HG03469 (cell line): ENCODE measurements around the gene MEF2D.

Source experiments
- ATAC-seq: cut with Tn5 transposase; IDR thresholded peaks from one replicate; pipeline ENCODE4 v1.9.1; 2021; ENCODE audit warnings: mild to moderate bottlenecking, moderate library complexity, moderate number of reproducible peaks; ENCODE audit not compliant: unreplicated experiment

Gene MEF2D

DNA sequence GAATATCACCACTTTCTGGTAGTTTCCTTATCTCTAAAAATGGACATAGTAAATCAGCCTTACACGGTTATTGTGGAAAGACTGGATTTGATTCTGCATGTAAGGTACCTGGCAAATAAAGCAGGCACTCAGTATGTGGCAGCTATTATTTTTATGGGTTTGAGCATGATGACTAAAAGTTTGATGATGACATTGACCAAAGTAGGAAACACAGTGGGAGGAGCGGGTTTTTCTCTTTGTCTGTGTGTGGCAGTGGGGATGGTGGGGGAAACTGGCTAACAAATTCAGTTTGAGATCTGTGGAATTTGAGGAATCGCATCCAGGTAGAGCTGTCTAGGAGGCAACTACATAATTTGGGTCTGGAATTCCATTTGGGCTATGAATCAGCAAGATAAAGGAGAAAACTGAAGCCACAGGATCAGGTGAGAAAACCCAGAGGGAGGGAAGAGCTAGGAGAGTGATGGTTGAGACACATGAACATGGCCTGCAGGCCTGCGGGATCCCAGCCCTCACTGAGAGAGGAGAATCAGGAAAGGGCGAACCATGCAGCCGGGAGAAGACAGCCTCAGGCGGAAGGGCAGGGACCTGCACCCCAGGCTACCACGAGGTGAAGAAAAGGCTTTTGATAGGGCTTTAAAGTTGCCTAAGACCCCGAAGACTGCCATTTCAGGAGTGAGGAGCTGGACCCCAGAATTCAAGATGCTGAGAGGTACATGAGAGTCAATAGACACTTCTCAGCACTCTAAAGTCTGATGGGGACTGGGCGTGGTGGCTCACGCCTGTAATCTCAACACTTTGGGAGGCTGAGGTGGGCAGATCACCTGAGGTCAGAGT is 52.2 kb downstream of the MEF2D start:
- ATAC-seq: no peak

DNA sequence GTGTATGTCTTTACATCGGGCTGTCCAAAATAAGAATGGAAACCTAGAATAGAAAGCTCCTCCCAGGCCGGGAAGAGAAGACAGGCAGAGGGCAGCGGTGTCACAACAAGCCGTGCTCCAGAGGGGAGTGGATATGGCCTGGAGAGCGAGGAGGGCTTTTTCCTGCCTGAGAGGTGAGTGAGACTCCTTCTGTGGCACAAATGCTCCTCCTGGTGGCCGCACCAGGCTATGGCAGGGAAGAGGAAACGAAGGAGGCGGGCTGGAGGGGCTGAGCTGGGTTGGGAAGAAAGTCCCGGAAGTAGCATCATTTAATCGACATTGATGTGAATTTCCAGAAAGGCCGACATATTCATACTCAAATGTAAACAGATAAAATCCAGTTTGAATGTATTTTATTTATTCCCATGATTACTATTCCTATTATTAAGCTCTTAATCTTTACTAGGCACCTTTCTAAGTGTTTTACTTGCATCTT is 54.7 kb downstream of the MEF2D start:
- ATAC-seq: no peak

DNA sequence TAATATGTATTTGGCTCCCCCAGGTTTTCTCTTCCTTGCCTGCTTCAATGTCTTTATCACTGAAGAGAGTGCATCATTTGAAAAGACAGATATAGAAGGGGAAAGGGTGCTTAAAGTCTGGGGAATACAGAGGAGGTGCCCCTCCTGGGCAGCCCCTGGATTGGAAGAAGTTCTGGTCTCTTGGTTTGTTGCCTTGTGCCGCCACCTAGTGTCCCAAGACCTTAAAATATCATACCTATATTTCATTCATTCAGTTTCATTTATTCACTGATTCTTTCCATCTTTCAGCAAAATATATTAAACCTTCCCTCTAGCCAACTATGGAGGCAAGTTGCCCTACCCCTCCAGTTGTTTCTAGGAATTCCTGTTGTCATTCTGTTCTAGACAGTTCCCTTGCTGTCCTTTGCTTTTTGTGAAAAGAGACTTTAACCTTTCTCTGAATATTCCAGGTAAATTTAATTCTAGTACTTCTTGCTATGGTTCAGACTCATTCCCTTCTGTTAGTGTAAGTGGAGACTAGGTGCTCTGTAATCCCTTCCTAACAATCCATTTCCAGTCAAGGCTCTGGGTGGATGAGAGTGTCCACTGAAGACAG is 56.1 kb downstream of the MEF2D start:
- no peak for ATAC-seq

DNA sequence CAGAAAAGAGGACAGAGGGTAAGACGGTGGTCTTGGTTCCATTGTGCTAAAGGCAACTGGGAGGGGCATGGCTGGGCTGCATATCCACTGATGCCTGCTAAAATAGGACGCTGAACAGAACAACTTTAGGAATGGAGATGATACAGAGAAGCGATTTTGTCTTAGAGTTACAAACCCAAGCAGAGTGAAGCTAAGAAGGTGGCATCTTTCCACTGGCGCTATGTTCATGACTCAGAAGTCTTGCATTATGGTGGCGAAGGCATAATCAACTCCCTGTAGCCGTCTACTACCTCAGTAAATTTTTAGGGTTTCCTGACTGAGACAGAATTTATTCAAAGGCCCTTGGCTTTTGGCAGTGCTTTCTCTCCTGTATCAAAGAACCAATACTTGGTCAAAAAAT is 57.3 kb downstream of the MEF2D start:
- no peak for ATAC-seq

DNA sequence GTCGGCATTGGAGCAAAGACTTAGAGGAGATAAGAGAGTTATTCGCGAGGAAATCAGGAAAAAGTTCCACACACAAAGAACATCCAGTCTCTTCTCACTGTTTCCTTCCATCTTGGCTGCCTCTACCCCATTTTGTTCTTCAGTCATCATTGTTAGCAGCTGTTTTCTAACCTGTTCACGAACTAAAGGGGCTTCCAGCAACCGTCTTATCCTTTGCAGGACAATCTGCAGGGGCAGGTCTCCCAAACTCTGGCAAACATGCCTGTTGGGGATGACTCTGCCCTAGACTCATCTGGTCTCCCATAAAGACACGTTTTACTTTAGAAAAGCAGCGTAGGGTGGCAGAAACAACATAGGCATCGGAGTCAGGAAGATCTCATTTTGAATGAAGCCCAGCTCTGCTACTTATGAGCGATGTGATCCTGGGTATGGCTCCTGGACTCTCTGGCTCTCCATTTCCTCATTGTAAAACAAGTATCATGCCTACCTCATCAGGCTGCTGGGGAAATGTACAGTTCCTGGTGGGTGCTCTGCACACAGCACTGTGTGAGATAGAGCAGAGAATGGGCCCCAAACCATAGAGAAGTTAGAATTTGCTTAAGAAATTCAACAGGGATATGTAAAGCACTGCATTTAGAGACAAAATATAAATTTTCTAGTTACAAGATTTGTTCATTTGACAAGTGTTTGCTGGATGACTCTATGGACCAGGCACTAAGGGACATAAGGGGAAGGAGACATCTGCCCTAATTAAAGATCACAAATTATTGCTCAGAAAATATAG is 59.7 kb downstream of the MEF2D start:
- ATAC-seq: no peak

DNA sequence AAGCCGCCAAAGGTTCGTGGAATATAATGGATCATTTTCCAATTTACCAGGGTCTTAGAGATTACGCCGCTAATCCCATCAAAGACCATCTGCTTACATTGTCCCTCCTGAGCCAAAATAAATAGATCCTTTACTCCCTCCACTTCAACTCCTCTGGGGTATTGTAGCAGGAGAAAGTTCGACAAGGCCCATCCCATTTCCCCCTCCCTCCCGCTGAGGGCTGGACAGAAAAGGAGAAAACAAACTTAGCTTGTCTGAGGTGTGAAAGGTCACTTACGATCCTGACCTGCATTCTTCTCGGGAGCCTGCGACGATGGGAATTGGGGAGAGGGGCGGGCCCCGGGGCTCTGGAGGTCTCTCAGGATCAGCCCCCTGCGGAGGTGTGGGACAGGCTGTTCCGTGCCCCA is 60.8 kb downstream of the MEF2D start:
- no peak for ATAC-seq

DNA sequence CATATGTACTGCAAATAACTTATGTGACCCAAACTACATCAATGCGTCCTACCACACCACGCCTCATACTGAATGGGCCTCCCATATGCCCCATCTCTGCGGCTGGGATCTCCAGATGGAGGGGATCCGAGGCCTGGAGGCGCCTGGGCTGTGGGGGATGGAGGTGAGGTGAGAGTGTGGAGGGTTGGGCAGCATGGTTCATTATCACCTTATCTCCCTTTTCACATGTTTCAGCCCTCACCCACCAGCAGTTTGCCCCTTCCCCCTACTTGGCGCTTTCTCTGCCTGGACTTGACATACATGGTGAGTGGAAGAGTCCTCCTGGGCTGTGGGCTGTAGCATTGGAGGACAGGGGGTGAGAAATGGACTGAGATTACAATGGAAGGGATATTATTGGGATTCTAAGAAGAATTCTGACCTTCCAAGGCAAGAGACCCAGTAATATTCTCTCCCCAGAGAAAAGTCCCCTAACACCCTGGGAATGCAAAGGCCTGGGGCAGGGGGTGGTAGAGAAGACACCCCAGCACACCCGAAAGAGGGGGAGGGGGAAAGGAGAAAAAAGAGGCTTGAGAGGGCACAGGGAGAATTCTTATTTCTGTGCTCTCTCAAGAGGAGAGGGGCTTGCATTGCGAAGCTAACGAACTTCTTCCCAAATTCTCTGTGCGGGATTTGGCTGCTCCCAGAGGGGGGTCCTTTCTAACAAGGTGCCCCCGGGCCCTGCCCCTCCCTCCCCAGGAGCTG is 61.4 kb downstream of the MEF2D start:
- no peak for ATAC-seq

DNA sequence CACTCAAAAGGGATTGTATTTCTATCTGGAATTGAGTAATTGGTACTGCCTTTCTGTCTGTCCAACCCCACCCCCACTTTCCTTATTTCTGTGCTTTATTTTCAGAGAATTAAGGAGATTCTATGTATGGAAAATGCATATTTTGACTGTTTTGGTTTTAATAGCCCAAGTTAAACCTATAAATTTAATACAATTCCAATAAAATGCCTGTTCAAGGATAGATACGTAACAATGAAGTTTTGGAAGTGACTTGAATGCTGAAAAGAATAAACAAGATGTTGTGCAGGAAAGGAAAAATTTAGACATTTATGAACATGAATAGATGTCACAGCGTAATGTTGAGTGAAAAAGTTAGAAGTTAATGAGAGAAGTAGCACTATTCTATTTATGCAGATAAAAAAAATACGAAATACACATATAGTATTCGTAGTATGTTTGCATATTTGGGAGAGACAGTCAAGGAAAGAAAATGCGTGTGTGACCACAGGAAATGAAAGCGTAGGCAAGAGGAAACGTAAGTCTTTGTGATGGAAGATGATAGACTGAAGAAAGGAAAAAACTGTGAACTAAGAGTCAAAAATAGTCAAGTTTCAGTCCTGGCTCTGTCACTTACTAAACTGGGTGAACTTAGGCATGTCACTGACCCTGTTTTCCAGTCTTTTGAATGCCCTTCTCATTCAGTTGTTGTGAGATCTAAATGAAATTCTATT is 62.1 kb downstream of the MEF2D start:
- ATAC-seq: no peak

DNA sequence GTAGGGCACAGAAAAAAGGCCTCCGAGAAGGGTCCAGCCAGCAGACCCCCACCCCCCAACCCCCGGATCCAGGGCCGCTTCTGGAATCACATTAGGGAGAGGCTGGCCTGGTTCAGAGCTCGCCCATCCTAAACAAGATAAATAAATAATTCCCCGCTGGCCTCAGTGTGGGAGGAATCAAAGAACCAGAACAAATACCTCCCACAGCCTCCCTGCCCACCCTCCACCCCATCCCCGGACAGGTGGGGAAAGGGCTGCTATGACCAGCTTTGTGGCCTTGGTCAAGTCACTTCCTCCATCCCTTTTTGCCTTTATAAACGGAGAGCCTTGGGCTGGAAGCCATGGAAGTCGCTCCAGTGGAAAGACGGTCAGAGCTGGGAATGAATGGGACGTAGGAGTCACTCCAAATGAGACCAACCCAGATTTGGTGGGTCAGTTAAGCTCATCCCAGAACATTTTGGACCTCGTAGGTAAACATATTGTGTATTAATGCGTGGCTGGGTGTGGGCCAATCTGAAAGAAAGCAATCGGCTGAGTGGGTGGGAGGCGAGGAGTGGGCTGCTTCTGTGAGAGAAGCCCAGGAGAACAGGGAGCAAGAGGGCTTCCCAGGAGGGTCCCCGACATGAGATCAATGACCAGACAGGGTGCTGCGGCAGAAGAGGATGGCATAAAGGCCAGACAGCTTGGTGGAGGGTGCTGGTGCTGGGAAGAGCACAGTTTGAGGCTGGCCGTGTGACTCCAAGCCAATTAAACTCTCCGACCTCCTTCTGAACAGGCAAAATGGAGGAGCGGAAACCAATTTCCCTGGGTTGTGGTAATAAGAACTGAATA is 63.3 kb downstream of the MEF2D start:
- ATAC-seq: no peak

DNA sequence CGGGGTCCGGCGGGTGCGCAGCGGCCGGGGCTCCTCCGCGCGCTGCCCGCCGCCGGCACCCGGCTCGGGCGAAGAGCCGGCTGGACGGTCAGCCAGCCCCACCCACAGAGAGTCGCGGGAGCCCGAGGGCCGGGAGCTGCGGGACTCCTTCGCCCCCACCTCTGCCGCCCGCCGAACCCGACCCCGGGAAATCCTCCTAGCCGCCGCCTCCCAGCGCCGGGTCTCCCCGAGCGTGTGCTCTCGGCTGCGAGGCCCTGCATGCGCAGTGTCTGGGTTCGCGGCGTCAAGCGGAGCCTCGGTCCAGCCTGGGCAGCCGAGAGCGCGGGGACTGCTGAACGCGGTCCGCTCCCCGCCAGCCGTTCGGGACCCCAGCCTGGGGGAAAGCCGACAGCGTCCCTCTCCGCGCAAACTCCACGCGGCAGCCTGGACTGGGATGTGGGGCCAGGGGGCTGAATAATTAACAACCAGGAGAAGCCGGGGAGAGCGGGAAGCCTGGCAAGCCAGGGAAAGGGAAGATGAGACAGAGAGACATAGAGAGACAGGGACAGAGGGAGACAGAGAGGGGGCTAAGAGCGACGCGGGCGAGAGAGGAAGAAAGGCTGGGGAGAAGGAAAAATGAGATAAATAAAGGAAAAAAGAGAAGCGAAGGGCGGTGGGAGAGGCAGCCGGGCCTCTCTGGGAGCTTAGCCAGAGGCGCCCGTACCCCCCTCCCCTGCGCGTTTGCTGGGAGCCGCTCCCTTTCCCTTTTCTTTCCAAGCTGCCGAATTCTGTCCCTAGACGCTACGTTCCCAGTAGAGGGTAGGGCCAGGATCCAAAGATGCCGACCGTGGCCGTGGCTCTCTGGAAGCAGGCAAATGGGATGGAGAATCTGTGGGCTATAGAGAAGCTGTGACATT is 64.2 kb downstream of the MEF2D start:
- no peak for ATAC-seq

DNA sequence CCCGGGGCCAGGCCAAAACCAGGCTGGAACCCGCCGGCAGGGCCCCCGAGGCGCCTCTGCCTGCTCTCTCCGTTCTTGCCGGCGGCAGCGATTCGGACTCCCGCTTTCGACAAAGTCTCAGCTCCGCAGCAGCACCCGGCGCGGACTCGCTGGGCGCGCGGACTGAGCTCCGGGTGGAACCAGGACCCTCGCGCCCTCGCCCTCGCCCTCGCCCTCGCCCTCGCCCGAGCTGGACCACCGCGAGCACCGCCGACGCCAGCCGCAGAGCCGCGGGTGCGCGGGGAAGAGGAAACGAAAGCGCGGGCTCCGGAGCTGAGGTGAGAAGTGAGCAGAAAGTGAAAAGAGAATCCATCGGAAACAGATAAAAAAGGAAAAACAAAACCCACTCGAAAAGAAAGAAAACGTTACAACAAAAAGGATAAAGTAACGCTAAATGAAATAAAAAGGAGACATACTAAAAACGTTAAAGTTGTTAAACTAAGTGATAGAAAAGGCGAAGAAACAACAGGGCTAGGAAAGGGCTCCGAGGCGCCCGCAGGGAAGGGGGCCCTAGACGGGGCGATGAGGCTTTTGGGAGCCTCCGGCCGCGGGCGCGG is 64.9 kb downstream of the MEF2D start:
- ATAC-seq: no peak

DNA sequence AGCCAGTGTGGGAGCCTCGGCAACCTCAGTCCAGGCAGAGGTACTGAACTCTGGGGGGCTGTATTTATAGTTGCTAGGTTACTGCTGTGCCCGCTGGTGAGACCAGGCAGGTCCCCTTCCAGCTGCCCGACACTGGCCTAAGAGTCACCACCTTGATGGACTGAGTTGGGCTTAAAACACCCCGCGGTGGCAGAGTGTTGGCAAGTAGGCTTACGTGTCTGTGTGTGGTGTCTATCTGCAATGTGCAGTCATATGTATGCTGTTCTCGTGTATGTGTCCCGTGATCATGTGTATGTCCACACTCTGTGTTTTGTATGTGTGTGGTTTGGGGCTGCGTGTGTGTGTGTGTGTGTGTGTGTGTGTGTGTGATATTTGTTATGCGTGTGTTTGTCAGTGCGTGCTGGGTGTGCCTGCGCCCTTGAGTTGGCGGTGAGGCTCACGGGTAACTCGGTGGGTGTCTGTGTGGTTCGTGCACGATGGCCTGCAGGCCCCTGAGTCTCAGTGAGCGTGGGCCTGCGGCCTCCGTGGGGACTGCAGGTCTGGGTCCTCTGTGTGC is 65.5 kb downstream of the MEF2D start:
- no peak for ATAC-seq

DNA sequence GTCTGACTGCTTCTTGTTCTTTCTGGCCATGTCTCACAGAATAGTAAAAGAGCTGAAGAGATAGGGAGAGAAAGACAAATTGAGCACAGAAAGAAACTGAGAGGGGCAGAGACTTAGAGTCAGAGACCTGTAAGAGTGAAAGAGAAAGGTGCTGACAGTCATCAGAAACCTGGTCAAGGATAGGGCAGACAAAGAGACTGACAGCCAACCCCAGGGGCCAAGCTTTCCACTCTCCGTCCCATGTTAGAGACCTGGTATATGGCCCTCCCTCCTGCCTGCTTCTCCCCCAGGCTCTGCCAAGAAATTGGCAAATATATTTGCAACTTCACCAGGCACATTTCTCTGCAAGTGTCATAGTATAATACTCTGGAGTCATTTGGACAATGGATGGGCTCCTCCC is 67.0 kb downstream of the MEF2D start:
- no peak for ATAC-seq

DNA sequence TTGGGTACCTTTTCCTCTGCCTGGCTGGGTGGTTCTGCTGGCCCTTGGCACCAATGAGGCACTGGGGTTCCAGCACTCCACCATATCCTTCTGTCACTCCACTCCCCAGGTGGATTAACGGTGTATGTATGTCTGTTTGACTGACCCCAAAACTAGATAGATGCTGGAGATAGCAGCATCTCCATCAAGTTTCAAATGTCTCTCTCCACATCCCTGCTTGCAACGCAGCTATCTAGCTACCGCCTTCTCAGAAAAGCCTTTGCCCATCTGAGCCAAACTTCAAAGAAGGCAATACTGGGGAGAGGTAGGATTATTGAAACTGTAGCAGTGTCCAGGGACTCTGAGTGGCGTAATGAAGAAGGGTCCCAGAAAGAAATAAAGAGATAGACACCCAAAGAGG is 67.5 kb downstream of the MEF2D start:
- ATAC-seq: no peak

DNA sequence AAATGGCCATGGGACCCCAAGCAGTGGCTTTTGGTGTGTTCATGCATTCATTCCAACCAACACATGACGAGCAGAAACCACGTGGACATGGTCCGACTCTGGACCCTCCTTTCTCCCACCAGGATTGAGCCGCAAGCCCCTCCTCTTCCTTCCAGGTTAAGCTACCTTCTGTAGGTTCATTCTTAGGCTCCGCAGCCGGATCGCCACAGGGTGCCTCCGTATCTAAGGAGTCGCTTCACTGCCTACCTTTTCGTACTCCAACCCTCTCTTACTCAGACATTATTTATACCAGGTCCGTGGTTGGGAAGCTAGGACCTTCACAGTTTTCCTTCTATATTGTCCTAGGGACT is 67.9 kb downstream of the MEF2D start:
- ATAC-seq: no peak

DNA sequence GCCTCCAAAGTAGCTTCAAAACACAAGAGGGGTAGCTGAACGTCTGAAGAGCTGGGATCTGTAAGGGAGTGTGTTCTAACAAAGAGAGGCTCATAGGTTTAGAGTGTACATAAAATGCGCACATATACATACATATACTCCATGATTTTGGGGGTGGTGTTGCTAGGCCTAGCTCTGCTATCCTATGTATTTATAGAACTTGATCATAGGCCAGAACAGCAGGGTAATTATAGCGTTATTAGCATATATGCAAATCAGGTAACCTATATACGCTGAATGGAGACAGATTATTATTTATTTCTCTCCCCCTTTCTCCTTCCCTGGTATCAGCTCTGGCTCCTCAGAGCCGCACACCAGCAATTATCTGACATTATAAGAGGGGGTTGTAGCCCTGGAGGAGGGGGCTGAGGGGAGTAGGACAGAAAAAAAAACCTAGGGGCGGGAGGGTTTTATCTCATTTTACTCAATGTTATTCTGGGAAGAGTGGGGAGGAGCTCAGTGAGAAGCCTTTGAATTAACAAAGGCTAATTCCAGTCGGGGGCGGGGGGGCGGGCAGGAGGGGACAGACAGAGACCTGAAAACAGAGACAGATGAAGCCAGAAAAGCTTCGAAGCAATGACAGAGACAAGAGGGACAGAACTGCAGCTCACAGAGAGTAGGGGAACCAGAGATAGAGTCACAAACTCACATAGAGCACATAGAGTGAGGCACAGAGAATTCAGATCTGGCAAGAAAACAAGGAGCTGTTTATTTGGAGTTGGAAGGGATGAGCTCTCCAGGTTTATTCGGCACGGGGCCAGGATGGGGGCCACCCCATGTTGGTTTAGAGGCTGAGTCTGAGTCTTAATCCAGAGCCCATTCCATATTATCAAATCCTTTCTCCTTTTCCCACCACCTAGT is 68.6 kb downstream of the MEF2D start:
- no peak for ATAC-seq

DNA sequence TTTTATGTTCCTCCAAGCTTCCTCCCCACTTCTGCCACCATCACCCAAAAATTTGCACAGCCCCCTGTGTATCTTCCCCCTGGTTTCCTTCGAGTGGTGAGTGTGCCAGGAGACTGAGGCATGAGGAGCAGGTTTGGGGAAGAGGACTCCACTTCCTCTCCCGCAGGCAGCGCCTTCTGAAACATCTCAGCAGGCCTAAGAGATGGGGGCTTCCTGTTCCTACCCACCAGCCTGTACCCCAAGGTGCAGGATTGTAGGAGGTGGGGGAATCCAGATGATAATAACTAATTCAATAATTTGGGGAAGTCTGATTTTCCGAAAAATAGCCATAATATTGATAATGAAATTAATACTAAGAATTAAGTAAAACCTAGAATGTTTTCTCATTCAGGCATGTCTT is 69.2 kb downstream of the MEF2D start:
- ATAC-seq: no peak
